WTC11 (cell line): ENCODE results near the gene ZMIZ1. TPM values are rescaled to one million over a fixed set of nuclear protein-coding genes. Genes with fewer than 3 reads are reported as not detected.

Experiments used
- ATAC-seq: fragments of 200-7000 bp; cut with Tn5 transposase; 2 replicates; pipeline ENCODE4 v1.10.0; 2021; ENCODE audit warnings: mild to moderate bottlenecking, moderate library complexity
- CTCF ChIA-PET: fragments of 300-600 bp; sonication (Branson Sonifier 250); formaldehyde crosslinking; loops from one replicate; lab custom pipeline; 2021; ENCODE audit warnings: antibody characterized with exemption; lab: Charles Lee
- POLR2A ChIA-PET: fragments of 350-600 bp; sonication (Branson Sonifier 250); formaldehyde crosslinking; loops from one replicate; lab custom pipeline; 2021; ENCODE audit warnings: antibody characterized with exemption; lab: Charles Lee
- DNase-seq: peaks from one replicate; pipeline ENCODE4 v3.0.0; 2021; ENCODE audit warnings: low spot score
- H3K27ac Mint-ChIP-seq: 2 replicates; pipeline ENCODE4 v1.8.0; 2021; ENCODE audit warnings: mixed read lengths
- H3K27me3 Mint-ChIP-seq: 2 replicates; pipeline ENCODE4 v1.8.0; 2021; ENCODE audit warnings: low read depth, mild to moderate bottlenecking, moderate library complexity, mixed read lengths
- H3K36me3 Mint-ChIP-seq: 2 replicates; pipeline ENCODE4 v1.8.0; 2021; ENCODE audit warnings: mixed read lengths
- H3K4me1 Mint-ChIP-seq: 2 replicates; pipeline ENCODE4 v1.8.0; 2022; ENCODE audit warnings: mixed read lengths
- H3K4me3 Mint-ChIP-seq: 2 replicates; pipeline ENCODE4 v1.8.0; 2021; ENCODE audit warnings: mild to moderate bottlenecking, moderate library complexity, mixed read lengths
- H3K9me3 Mint-ChIP-seq: 2 replicates; pipeline ENCODE4 v1.8.0; 2021; ENCODE audit warnings: mixed read lengths
- E2F4 ChIP-seq: sonication (generic); formaldehyde crosslinking; IDR thresholded peaks from 2 replicates; pipeline ENCODE4 v1.8.1; 2022; ENCODE audit warnings: low read depth, mild to moderate bottlenecking, moderate library complexity, missing genetic modification reagents, borderline replicate concordance
- FOXP4 ChIP-seq: sonication (generic); formaldehyde crosslinking; IDR thresholded peaks from 2 replicates; pipeline ENCODE4 v1.8.0; 2022; ENCODE audit warnings: mild to moderate bottlenecking, missing genetic modification reagents
- GRHL2 ChIP-seq: fragments of 250-450 bp; sonication (Bioruptor Pico); IDR thresholded peaks from 2 replicates; pipeline ENCODE4 v1.8.0; 2022; ENCODE audit warnings: mild to moderate bottlenecking, moderate library complexity; ENCODE audit not compliant: insufficient replicate concordance, severe bottlenecking
- IRF1 ChIP-seq: sonication (generic); formaldehyde crosslinking; IDR thresholded peaks from 2 replicates; pipeline ENCODE4 v1.8.0; 2023; ENCODE audit warnings: missing genetic modification reagents
- IRF2 ChIP-seq: sonication (generic); formaldehyde crosslinking; IDR thresholded peaks from 2 replicates; pipeline ENCODE4 v1.8.0; 2022; ENCODE audit warnings: low read depth, missing genetic modification reagents, borderline replicate concordance
- KAT7 ChIP-seq: sonication (generic); formaldehyde crosslinking; IDR thresholded peaks from 2 replicates; pipeline ENCODE4 v1.8.1; 2023; ENCODE audit warnings: missing genetic modification reagents, mild to moderate bottlenecking, borderline replicate concordance
- MLX ChIP-seq: sonication (generic); formaldehyde crosslinking; IDR thresholded peaks from 2 replicates; pipeline ENCODE4 v1.8.1; 2023; ENCODE audit warnings: mild to moderate bottlenecking, missing genetic modification reagents, moderate library complexity
- NFATC4 ChIP-seq: fragments of 250-450 bp; sonication (Bioruptor Pico); IDR thresholded peaks from 2 replicates; pipeline ENCODE4 v1.9.0; 2021; ENCODE audit warnings: mild to moderate bottlenecking
- PRRX2 ChIP-seq: fragments of 250-450 bp; sonication (Bioruptor Pico); IDR thresholded peaks from 2 replicates; pipeline ENCODE4 v1.8.0; 2021; ENCODE audit warnings: mild to moderate bottlenecking
- TEAD1 ChIP-seq: sonication (generic); formaldehyde crosslinking; IDR thresholded peaks from 2 replicates; pipeline ENCODE4 v1.8.0; 2022; ENCODE audit warnings: mild to moderate bottlenecking, missing genetic modification reagents
- USF1 ChIP-seq: sonication (generic); formaldehyde crosslinking; IDR thresholded peaks from 2 replicates; pipeline ENCODE4 v1.8.0; 2022; ENCODE audit warnings: mild to moderate bottlenecking, missing genetic modification reagents
- ZNF219 ChIP-seq: sonication (generic); formaldehyde crosslinking; IDR thresholded peaks from 2 replicates; pipeline ENCODE4 v1.8.0; 2023; ENCODE audit warnings: missing genetic modification reagents, mild to moderate bottlenecking, borderline replicate concordance
- ZNF232 ChIP-seq: sonication (generic); formaldehyde crosslinking; IDR thresholded peaks from 2 replicates; pipeline ENCODE4 v1.8.0; 2022; ENCODE audit warnings: mild to moderate bottlenecking, missing genetic modification reagents
- ZNF512 ChIP-seq: sonication (generic); formaldehyde crosslinking; IDR thresholded peaks from 2 replicates; pipeline ENCODE4 v1.8.1; 2022; ENCODE audit warnings: missing genetic modification reagents, borderline replicate concordance
- ZNF532 ChIP-seq: fragments of 250-450 bp; sonication (Bioruptor Pico); IDR thresholded peaks from 2 replicates; pipeline ENCODE4 v1.9.0; 2021; ENCODE audit warnings: mild to moderate bottlenecking, borderline replicate concordance
- ZNF671 ChIP-seq: fragments of 250-450 bp; sonication (Bioruptor Pico); IDR thresholded peaks from 2 replicates; pipeline ENCODE4 v1.8.0; 2021; ENCODE audit warnings: mild to moderate bottlenecking
- total RNA-seq: library from RNA; stranded (reverse); gene quantifications from 3 replicates; pipeline ENCODE4 v1.2.3, GENCODE V29; 2021

ZMIZ1 gene
- total RNA-seq, 1 experiment from 2014 or later = 44.4 TPM

GRCh38 chr10:79358811-79359210, 290.0 kb downstream of the ZMIZ1 start (continued):
- TF ChIP-seq IRF2 (CRISPR knock-in tag) = no peak

GRCh38 chr10:79359816-79360498, 291.2 kb downstream of the ZMIZ1 start:
- ChIA-PET POLR2A (interaction anchor here (0.6 kb wide), 1 partner anchor 12 kb away, joined by 3 read pairs; no protein-coding TSS in a partner anchor), CTCF (no interaction called here)
- Mint-ChIP-seq H3K9me3 (peaks cover 19% of the 10 kb centered on the region), H3K4me3 (no peak overlapping the region), H3K27me3 (peaks cover 11% of the 10 kb centered on the region), H3K4me1 (no peaks in the 10 kb centered on the region), H3K27ac (no peak overlapping the region), H3K36me3 (peaks cover 21% of the 10 kb centered on the region)
- TF ChIP-seq GRHL2 (CRISPR knock-in tag) = no peak
- no peak for TF ChIP-seq NFATC4
- TF ChIP-seq ZNF512 = no peak
- DNase-seq = no peak
- no peak for ATAC-seq

GRCh38 chr10:79360499-79361342, 292.0 kb downstream of the ZMIZ1 start:
- ChIA-PET CTCF (interaction anchor here (0.6 kb wide), 1 partner anchor 107 kb away, joined by 4 read pairs; no protein-coding TSS in a partner anchor), POLR2A (interaction anchor here (0.6 kb wide), 1 partner anchor 13 kb away, joined by 3 read pairs; no protein-coding TSS in a partner anchor)
- Mint-ChIP-seq H3K36me3 (peaks cover 13% of the 10 kb centered on the region), H3K4me3 (no peak overlapping the region), H3K27me3 (peaks cover 13% of the 10 kb centered on the region), H3K9me3 (peaks cover 17% of the 10 kb centered on the region), H3K27ac (no peak overlapping the region), H3K4me1 (no peaks in the 10 kb centered on the region)
- DNase-seq (no peak), ATAC-seq (no peak)
- TF ChIP-seq ZNF671 (no peak), USF1 (CRISPR knock-in tag) (no peak), FOXP4 (CRISPR knock-in tag) (no peak), IRF2 (CRISPR knock-in tag) (no peak), PRRX2 (CRISPR knock-in tag) (no peak), IRF1 (CRISPR knock-in tag) (no peak), TEAD1 (no peak), KAT7 (CRISPR knock-in tag) (no peak), ZNF232 (CRISPR knock-in tag) (no peak), E2F4 (CRISPR knock-in tag) (no peak), ZNF219 (CRISPR knock-in tag) (no peak), ZNF532 (CRISPR knock-in tag) (no peak), MLX (CRISPR knock-in tag) (no peak)
